Transverse colon (tissue), 3 donors: ENCODE data around the gene GALNT8.

Experiments
- CTCF ChIP-seq, 5 experiments: fragments of 200-600 bp in 3 of 5; fragments of 450-650 bp in 2 of 5; sonication (generic) in 3 of 5; IDR thresholded peaks; 1 replicate in 2 of 5; 2 replicates in 3 of 5; pipeline ENCODE4 v1.5.1; 2016 to 2017; ENCODE audit warnings: antibody characterized with exemption in 5 of 5, inconsistent platforms in 3 of 5, mild to moderate bottlenecking in 2 of 5, moderate library complexity in 1 of 5
- POLR2A ChIP-seq: fragments of 450-650 bp; IDR thresholded peaks from one replicate; pipeline ENCODE4 v1.6.1; 2016; ENCODE audit warnings: antibody characterized with exemption, mild to moderate bottlenecking, moderate library complexity

GRCh38 chr12:4719821-4720636 is at the start of gene GALNT8:
- TF ChIP-seq POLR2A (peak; percentile 61), CTCF (IDR thresholded peaks at IDR 0.05) (no peak)
